Posterior cingulate gyrus (tissue), 11 donors: ENCODE measurements around the gene HPGDS.
"Not testable (repeated sequence)": the region's sequence is repeated elsewhere in the genome, so short reads cannot be mapped to it uniquely, and the experiment has no call there.

Experiments
- DNase-seq, 10 donors: peaks; one replicate each; pipeline versions ENCODE4 v3.0.0 to v3.0.0-alpha.2; 2020 to 2021; ENCODE audit warnings: mixed read lengths in 3 of 10
- intact Hi-C: fragments of 100-400 bp; cut with DNase I; formaldehyde crosslinking; loops from one replicate; pipeline ENCODE4 v1.15.1; 2023

The HPGDS gene

GRCh38 chr4:94358101-94358500, 15.5 kb upstream of the HPGDS start:
- intact Hi-C loops = no loop called here

GRCh38 chr4:94357624-94358023, 15.0 kb upstream of the HPGDS start:
- DNase-seq = no peak
- intact Hi-C loops = no loop called here

More at GRCh38 chr4:94358101-94358500, 15.5 kb upstream of the HPGDS start:
- no peak for DNase-seq

GRCh38 chr4:94356444-94356843, 13.8 kb upstream of the HPGDS start:
- intact Hi-C loops = no loop called here
- DNase-seq = no peak

- DNase-seq = no peak
- intact Hi-C loops = no loop called here
These were observed 11.8 kb upstream of the HPGDS start for GRCh38 chr4:94354474-94354896.

GRCh38 chr4:94352996-94353395, 10.4 kb upstream of the HPGDS start:
- intact Hi-C loops = no loop called here

GRCh38 chr4:94352163-94352562, 9.5 kb upstream of the HPGDS start:
- intact Hi-C loops = no loop called here

More at GRCh38 chr4:94352996-94353395, 10.4 kb upstream of the HPGDS start:
- no peak for DNase-seq

GRCh38 chr4:94351319-94351718, 8.7 kb upstream of the HPGDS start:
- no peak for DNase-seq
- intact Hi-C loops = no loop called here

More at GRCh38 chr4:94352163-94352562, 9.5 kb upstream of the HPGDS start:
- DNase-seq = no peak

GRCh38 chr4:94350095-94350494, 7.5 kb upstream of the HPGDS start:
- intact Hi-C loops = no loop called here
- DNase-seq = no peak

- intact Hi-C loops = no loop called here
- no peak for DNase-seq
These were observed 6.6 kb upstream of the HPGDS start for GRCh38 chr4:94349193-94349592.

- no peak for DNase-seq
- intact Hi-C loops = no loop called here
These were observed 6.0 kb upstream of the HPGDS start for GRCh38 chr4:94348666-94349065.

- intact Hi-C loops = no loop called here
- no peak for DNase-seq
These were observed 3.9 kb upstream of the HPGDS start for GRCh38 chr4:94346541-94346940.

GRCh38 chr4:94345969-94346368, 3.3 kb upstream of the HPGDS start:
- DNase-seq = no peak
- intact Hi-C loops = no loop called here

- intact Hi-C loops = no loop called here
- DNase-seq = no peak
These were observed 2.6 kb upstream of the HPGDS start for GRCh38 chr4:94345266-94345665.

- intact Hi-C loops = no loop called here
- DNase-seq = no peak
These were observed 1.8 kb upstream of the HPGDS start for GRCh38 chr4:94344457-94344856.

GRCh38 chr4:94341481-94342370, 910 bp downstream of the HPGDS start:
- intact Hi-C loops = no loop called here
- no peak for DNase-seq

- DNase-seq = no peak
- intact Hi-C loops = no loop called here
These were observed 2.9 kb downstream of the HPGDS start for GRCh38 chr4:94339779-94340178.

- no peak for DNase-seq
- intact Hi-C loops = no loop called here
These were observed 3.8 kb downstream of the HPGDS start for GRCh38 chr4:94338681-94339351.

- intact Hi-C loops, DNase-seq: not testable (repeated sequence)
These were observed 5.8 kb downstream of the HPGDS start for GRCh38 chr4:94336791-94337190.

- intact Hi-C loops = no loop called here
- no peak for DNase-seq
These were observed 6.3 kb downstream of the HPGDS start for GRCh38 chr4:94336303-94336702.

GRCh38 chr4:94334962-94335361, 7.7 kb downstream of the HPGDS start:
- intact Hi-C loops = no loop called here
- DNase-seq = no peak

GRCh38 chr4:94334476-94334875, 8.2 kb downstream of the HPGDS start:
- no peak for DNase-seq
- intact Hi-C loops = no loop called here

GRCh38 chr4:94333866-94334265, 8.8 kb downstream of the HPGDS start:
- intact Hi-C loops = no loop called here
- DNase-seq = no peak
